HS-27A (cell line): ENCODE results near the gene CALCB.
"Not testable (repeated sequence)": the region's sequence is repeated elsewhere in the genome, so short reads cannot be mapped to it uniquely, and the experiment has no call there.

Experiments used
- DNase-seq: peaks from one replicate; pipeline ENCODE4 v3.0.0-alpha.2; 2012; ENCODE audit warnings: low read depth, missing footprints

Gene CALCB, protein sequence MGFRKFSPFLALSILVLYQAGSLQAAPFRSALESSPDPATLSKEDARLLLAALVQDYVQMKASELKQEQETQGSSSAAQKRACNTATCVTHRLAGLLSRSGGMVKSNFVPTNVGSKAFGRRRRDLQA

GRCh38 chr11:15073361-15074205 lies at the start of gene CALCB:
Gene CALCB (plus strand): TSS chr11:15073593. CDS start chr11:15074719, 1,126 bp downstream.
- no peak for DNase-seq

DNA sequence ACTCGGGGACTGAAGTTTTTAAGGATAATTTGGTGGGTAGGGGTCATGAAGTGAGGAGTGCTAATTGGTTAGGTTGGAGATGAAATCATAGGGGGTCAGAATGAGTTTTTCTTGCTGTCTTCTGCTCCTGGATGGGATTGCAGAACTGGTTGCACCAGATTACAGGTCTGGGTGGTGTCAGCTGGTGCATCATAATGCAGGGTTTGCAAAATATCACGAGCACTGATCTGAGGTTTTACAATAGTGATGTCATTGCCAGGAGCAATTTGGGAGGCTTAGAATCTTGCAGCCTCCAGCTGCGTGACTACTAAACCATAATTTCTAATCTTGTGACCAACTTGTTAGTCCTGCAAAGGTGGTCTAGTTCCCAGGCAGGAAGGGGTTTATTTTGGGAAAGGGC lies 46.4 kb upstream of the CALCB start:
- no peak for DNase-seq

DNA sequence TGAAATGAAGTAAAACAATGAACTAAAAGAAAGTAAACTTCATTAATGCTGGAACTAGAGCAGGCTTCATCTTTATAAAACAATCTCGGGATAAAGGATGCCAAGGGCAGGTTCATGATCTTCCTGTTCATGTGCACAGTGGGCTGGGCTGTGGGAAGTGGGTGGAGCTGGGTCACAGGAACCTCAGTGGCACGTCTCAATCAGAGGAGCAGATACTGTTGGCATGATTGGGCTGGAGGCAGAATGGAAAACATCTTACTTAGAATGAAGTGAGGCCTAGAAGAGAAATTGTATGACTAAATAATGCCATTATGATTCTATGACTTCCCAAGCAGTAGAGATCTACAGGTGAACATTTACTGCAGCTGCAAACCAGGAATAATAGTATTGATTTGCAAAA lies 45.4 kb upstream of the CALCB start:
- DNase-seq, result no peak

- DNase-seq, result no peak
Measured at GRCh38 chr11:15028379-15028778, 45.0 kb upstream of the CALCB start.

GRCh38 chr11:15031945-15032344 lies 41.4 kb upstream of the CALCB start:
- not testable (repeated sequence) for DNase-seq

GRCh38 chr11:15034687-15035267 lies 38.6 kb upstream of the CALCB start:
- DNase-seq, result no peak

GRCh38 chr11:15035283-15035682 lies 38.1 kb upstream of the CALCB start:
- DNase-seq, result no peak

DNA sequence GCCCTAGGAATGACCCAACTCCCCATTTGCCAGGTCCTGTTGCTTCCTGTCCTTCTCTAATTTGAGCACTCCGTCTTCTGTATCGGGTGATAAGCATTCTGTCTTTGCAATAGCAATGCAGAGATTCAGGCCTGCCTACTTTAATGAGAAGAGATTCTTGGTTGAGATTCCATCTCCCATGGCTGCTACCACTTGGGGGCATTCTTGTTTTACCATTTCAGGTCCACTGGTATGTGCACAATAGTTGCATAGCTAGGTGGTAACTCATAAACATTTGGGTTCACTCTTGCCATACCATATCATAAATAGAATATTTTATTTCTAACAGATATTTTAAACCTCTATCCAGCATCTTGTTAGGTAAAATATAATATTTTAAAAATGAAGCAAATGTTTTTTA lies 34.4 kb upstream of the CALCB start:
- no peak for DNase-seq

- no peak for DNase-seq
Measured at GRCh38 chr11:15045209-15045608, 28.2 kb upstream of the CALCB start.

GRCh38 chr11:15045891-15046290 lies 27.5 kb upstream of the CALCB start:
- DNase-seq, result no peak

DNA sequence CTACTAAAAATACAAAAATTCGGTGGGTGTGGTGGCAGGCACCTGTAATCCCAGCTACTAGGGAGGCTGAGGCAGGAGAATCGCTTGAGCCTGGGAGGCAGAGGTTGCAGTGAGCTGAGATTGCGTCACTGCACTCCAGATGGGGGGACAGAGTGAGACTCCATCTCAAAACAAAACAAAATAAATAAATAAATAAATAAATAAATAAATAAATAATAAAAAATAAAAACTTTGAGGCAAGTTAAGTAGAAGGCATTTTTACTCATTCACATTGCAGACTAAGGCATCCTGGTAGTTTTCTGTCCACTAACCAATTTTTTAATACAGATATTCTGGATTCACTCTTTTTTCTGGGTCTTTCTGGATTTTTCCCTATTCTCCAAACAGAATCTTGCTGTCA lies 26.7 kb upstream of the CALCB start:
- not testable (repeated sequence) for DNase-seq

DNA sequence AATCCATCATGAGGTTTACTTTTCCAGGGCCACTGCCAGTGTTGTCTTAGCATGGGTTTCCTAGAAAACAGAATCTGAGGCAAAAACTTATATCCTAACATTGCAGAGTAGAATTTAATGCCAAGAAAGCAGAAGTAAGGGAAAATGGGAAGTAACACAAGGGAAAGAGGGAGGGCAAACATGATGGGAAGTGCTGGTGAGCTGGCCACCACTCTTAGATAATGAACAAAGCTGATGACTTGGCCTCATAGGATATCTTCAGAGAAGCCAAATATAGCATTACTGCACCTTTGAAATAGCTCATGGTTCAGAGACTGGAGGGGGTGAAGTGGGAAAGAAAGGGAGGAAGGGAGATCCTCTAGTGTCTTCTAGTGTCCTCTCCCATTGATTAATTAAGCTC lies 24.8 kb upstream of the CALCB start:
- no peak for DNase-seq

- no peak for DNase-seq
Measured at GRCh38 chr11:15053191-15053685, 20.2 kb upstream of the CALCB start.

- DNase-seq, result no peak
Measured at GRCh38 chr11:15055620-15056356, 17.6 kb upstream of the CALCB start.

- no peak for DNase-seq
Measured at GRCh38 chr11:15057329-15057728, 16.1 kb upstream of the CALCB start.

- DNase-seq, result no peak
Measured at GRCh38 chr11:15059132-15059915, 14.1 kb upstream of the CALCB start.

GRCh38 chr11:15062599-15062998 lies 10.8 kb upstream of the CALCB start:
- no peak for DNase-seq

DNA sequence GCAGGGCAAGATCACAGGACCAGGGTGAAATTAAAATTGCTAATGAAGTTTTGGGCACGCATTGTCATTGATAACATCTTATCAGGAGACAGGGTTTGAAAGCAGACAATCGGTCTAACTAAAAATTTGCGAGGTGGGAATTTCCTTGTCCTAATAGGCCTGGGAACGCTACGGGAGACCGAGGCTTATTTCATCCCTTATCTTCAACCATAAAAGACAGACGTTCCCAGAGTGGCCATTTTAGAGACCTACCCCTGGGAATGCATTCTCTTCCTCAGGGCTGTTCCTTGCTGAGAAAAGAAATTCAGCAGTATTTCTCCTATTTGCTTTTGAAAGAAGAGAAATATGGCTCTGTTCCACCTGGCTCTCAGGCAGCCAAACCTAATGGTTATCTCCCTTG lies 3.6 kb upstream of the CALCB start:
- not testable (repeated sequence) for DNase-seq

GRCh38 chr11:15071556-15072255 lies 1.7 kb upstream of the CALCB start:
- no peak for DNase-seq

DNA sequence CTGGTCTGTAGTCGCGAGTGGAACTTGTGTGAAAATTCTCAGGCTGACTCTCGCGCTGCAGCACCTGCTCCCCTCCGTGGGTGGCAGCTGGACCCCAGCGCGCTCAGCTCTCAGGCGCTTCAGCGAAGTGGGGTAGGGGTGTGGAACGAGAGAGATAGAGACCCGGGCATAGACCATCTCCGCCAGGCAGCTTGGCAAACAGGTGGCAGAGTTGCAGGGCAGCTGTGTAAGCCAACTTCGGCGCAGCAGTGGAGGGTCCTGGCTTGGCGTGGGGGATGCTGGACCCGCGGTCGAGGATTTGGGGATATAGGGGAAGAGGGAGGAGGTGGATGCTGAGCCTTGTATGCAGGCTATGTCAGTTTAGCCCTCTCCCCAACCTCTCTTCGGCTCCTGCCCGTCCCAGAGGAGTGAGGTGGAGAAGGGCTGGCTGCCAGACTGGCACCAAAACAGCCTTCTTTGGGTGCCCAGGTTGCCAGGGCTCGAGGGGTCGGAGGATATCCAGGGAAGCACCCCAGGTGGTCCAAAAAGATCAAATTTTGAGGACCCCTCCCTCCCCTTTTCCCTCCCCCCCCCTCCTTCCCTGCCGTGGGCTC lies 746 bp upstream of the CALCB start:
- no peak for DNase-seq
